ENCODE data around the gene ARL15.

DNA sequence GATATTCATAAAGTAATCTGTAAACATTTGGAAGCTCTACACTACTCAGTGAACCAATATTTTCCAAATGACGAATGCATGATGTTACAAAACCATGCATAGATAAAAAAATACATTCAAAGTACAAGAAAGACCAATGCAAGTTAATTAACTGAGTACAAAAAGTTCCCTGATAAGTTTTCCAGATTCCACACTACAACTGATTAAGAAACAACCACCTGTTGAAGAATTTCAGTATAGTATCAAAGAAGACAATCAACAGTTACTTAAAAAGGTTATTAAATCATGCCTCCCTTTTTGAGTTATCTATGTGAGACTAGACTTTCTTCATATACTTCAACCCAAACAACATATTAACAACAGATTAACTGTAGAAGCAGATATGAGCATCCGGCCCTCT, 192.4 kb downstream of the ARL15 start:
- no peak for TF ChIP-seq EZH2phosphoT487 (IDR thresholded peaks at IDR 0.05; ENCODE audit: insufficient read depth, low read depth)
- TF ChIP-seq EZH2 (IDR thresholded peaks at IDR 0.05; ENCODE audit: insufficient read depth, poor library complexity, severe bottlenecking) = no peak
